HG03045 (cell line): ENCODE measurements around the gene TUSC1.
"Not testable (repeated sequence)": the region's sequence is repeated elsewhere in the genome, so short reads cannot be mapped to it uniquely, and the experiment has no call there.

Experiments used
- ATAC-seq: cut with Tn5 transposase; IDR thresholded peaks from one replicate; pipeline ENCODE4 v1.9.1; 2021; ENCODE audit warnings: mild to moderate bottlenecking, moderate library complexity; ENCODE audit not compliant: unreplicated experiment

TUSC1 gene

DNA sequence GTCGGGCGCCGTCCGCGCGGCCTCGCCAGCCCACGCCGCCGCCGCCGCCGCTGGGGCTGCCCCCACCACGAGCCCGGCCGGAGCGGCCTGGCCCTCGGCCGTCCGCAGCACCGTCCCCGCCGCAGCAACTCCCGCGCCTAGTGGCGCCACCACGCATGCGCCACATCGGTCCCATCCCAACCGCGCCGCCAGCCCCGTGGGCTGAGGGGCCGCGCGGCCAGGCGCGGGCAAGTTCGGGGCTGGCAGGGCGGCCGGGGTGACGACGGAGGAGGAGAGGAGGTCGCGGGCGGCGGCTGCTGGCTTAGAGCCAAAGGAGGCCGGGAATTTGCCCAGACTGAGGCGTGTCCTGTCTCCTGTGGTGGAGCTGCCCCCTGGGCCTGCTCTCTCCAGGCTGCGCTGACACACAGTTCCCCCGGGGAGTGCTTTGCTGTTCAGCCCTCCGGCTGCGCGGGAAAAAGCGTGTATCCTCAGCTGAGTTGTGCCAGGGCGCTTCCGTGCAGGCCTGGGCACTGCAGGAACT, at the start of gene TUSC1:
Gene TUSC1 (minus strand): TSS at position 298 of the 520 bp plus-strand sequence. CDS start 132 bp downstream, at position 166.
- peak; percentile 81 for ATAC-seq

DNA sequence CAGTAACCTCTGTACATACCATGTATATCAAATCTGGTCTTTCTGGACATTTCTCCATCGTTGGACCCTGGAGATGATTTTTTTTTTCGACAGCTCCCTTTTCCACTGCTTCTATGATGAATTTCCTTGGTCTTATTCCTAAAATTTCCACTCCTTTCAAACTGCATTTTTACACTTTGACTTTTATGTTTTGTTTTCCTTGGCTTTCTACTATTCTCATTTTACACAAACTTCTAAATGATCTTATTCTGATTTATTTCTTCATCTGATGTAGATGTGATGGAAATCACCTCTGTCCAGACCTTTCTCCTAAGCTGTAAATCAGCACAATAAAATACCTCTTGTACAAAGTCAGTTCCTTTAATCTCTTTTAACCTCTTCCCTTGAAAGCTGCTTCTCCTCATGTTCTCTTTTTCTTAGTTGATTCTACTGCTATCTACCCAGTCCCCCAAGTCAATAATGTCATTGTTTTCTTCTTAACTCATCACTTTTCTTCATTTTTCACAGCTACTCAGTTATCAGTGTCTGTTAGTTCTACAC, 48.7 kb upstream of the TUSC1 start:
- no peak for ATAC-seq

DNA sequence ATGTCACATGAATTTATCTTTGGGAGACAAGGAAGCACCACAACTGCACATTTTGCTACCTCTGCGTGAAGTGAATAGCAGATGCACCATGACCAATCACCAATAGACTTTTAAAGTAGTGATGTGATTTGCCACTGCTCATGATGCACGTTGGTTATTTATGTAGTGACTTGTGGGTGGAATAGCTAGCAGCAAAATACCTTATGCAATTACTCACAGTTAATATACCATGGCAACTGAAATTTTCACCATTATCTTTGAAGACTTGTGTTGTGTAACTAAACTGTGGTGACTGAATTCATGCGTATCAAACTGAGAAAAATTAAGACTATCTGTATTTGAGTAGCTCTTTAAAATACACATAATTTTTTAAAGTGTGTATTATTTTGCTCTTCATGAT, 46.2 kb upstream of the TUSC1 start:
- no peak for ATAC-seq

GRCh38 chr9:25716220-25716872, 38.1 kb upstream of the TUSC1 start:
- no peak for ATAC-seq

DNA sequence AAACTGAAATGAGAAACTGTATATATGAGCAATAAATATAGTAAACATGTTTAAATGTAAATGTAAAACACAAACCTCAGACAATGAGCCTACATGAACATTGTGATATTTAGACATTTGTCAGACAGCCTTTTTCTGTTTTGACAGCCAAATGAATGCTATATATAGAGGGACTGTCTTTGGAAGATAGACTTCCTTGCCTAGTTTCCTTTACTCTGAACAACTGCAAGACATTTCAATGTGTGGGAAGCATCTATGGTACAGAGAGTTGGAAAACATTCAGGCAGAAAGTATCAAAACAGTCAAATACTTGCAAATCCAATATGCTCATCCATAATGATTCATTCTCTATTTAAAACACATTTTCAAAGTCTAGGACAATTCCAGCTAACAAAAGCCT, 31.7 kb upstream of the TUSC1 start:
- ATAC-seq: no peak

GRCh38 chr9:25704800-25705199, 26.6 kb upstream of the TUSC1 start:
- no peak for ATAC-seq

GRCh38 chr9:25703701-25704357, 25.6 kb upstream of the TUSC1 start:
- ATAC-seq: no peak

DNA sequence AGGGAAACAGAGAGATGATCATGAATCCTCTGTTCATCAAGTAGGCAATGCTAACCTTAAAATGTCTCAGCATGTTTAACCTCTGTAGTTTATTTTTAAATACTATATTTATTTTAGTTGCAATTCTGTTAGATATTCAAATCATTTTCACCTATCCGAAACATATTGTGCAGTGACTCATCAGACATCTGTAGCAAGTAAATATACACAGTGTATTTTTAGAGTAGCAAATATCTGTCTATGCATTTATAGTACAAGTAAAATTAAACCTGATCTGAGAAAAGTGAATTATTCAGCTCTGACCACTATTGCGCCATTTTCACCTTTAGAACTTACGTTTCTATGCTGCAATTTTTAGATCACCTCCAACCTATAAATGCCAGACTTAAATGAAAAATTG, 24.3 kb upstream of the TUSC1 start:
- no peak for ATAC-seq

GRCh38 chr9:25700899-25701298, 22.7 kb upstream of the TUSC1 start:
- not testable (repeated sequence) for ATAC-seq

- ATAC-seq: no peak
These were observed 22.2 kb upstream of the TUSC1 start for GRCh38 chr9:25700430-25700829.

DNA sequence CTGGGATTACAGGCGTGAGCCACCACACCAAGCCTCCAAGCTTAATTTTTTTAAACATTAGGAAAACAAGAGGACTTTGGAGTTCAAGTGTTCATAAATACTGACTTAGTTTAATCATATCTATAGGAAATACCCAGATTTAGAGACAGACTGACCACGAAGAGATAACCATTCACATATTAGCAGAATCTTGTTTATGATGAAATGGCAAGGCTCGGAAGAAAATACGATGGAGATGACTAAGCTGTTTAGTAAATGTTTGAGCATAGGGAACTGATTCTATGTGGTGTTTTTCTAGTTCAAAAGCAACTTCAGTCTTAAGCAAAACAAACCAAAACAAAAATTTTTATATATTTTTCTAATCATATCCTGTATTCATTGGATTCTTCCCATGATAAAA, 13.5 kb upstream of the TUSC1 start:
- no peak for ATAC-seq

DNA sequence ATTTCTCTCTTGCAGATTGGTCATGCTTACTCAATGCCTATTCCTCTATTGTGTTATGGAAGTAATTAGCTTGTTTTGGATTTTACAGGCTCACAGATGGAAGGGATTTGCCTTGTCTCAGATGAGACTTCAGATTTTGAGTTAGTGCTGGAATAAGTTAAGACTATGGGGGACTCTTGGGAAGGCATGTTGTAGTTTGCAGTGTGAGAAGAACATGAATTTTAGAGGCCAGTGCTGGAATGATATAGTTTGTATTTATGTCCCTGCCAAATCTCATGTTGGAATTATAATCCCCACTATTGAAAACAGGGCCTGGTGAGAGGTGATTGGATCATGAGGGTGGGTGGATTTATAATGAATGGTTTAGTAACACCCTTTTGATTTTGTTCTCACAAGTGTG, 6.1 kb upstream of the TUSC1 start:
- ATAC-seq: no peak

- no peak for ATAC-seq
These were observed 3.0 kb upstream of the TUSC1 start for GRCh38 chr9:25681266-25681665.

DNA sequence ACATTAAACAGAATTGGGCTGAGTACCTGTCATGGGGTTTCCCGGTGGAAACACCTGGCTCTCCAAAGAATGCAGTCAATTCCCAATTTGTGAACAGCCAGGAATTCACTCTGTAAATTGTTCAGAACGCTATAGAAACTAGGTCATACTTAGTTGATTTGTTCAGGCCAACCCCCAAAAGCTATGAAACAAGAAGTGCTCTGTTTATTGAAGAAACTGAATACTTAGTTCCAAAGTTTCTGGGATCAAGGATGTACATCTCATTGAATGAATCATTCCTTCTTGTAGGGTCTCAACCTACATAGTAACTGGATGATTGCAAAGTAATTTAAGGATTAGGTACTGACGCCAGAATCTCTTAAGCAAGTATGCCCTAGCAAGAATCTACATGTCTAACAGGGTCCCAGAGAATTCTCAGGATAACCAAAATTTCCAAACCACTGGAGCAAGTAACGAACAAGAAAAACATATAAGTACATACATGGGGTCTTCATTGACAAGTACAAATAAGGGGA, 659 bp upstream of the TUSC1 start:
- no peak for ATAC-seq

GRCh38 chr9:25677301-25678146, 720 bp downstream of the TUSC1 start:
- ATAC-seq: peak; percentile 75

- not testable (repeated sequence) for ATAC-seq
These were observed 2.4 kb downstream of the TUSC1 start for GRCh38 chr9:25675858-25676257.

DNA sequence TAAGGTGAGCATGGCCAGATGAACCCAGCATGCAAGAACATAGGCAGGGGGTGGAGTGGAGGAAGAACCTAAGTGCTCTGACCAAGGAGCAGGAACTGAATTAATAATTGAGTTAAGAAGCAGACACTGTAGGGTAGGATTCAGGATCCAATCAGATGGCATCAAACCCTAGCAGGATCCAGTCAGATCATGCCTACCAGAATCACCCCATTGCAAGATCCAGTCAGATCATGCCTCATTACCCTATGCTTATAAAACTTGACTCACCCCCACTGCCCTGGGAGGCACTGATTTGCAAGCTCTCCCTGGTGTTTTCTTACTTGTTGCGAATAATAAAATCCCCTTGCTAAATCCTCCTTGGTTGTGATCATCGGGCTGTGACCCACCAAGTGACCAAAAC, 19.7 kb downstream of the TUSC1 start:
- no peak for ATAC-seq

GRCh38 chr9:25654417-25654816, 23.8 kb downstream of the TUSC1 start:
- no peak for ATAC-seq

DNA sequence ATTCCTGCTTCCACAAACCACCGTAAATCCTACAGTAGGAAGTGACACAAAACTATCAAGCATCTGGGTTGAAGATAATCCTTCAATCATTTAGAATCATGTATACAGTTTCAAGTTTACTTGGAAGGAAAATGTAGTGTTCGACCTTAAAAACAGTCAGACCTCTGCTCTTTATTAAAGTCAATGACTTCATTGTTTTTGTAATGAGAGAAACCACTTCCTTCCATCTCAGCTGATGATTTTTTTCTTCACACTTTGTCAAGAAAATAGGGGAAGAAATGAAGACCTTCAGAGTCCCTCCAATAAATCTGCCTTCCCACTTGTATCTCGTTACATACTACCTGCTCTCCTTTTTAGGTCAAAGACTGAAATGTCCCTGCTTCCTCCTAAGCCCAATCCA, 30.1 kb downstream of the TUSC1 start:
- no peak for ATAC-seq

GRCh38 chr9:25636026-25636425, 42.2 kb downstream of the TUSC1 start:
- ATAC-seq: no peak

- no peak for ATAC-seq
These were observed 49.0 kb downstream of the TUSC1 start for GRCh38 chr9:25629231-25629630.
